ENCODE results near the gene NTPCR.

The NTPCR gene

DNA sequence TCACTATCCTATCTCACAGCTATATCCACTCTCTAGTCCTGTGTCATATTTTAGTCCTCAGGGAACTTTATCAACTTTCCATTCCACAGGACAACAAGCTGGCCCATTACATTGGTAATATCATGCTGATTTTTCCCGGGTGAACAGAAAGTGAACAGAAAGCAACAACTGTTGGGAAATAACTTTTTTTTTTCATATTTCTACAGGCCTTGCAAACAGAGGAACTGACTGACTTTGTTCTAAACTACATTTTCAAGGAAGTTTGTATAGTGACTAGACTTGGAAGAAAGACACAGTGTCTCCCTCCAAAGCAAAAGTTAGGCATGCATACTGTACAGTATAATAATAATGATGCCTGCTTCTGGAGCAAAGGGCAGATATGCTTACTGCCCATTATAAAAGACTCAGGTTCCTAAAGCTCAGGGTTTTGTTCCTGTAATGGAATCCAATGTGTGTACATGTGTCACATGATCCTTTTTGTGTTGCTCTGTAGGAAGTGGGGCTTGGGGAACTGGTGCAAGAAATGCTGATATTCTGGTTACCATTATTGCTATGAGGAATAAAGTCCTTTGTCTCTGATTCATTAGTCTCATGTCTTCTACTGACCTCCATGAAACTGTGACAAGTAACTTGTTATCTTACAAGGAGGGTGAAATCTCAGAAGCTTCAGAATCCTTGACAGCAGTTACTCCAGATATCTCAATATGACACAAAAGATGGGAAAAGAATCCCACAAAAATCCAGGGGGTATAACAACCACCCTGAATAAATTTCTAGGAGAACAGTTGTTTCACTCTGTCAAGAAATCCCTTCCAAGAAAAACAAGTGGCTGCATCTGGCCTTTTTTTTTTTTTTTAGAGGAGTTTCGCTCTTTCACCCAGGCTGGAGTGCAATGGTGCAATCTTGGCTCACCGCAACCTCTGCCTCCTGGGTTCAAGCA is 17.7 kb upstream of the NTPCR start:
- no peak overlapping the region for H3K4me3 ChIP-seq (ENCODE audit: low read length)
- H3K36me3 ChIP-seq (ENCODE audit: control insufficient read depth, low read depth, low read length): no peaks in the 10 kb centered on the region

GRCh38 chr1:232936941-232937340 is 13.5 kb upstream of the NTPCR start:
- no peaks in the 10 kb centered on the region for H3K27me3 ChIP-seq (ENCODE audit: control insufficient read depth, insufficient read depth, low read length)
- H3K36me3 ChIP-seq (ENCODE audit: control insufficient read depth, low read depth, low read length): no peaks in the 10 kb centered on the region
- H3K9ac ChIP-seq (ENCODE audit: low read length): no peak overlapping the region
- H3K9me3 ChIP-seq (ENCODE audit: control insufficient read depth, low read depth, low read length): no peaks in the 10 kb centered on the region
- no peak overlapping the region for H3K4me3 ChIP-seq (ENCODE audit: low read length)
- H3K4me1 ChIP-seq (ENCODE audit: control insufficient read depth, low read depth, low read length): no peaks in the 10 kb centered on the region
- H3K27ac ChIP-seq (ENCODE audit: low read length): no peak overlapping the region

More for the DNA sequence above, 17.7 kb upstream of the NTPCR start:
- Histone ChIP-seq H3K4me1 (ENCODE audit: control insufficient read depth, low read depth, low read length) (no peaks in the 10 kb centered on the region), H3K9ac (ENCODE audit: low read length) (no peak overlapping the region), H3K27ac (ENCODE audit: low read length) (no peak overlapping the region), H3K9me3 (ENCODE audit: control insufficient read depth, low read depth, low read length) (no peaks in the 10 kb centered on the region), H3K27me3 (ENCODE audit: control insufficient read depth, insufficient read depth, low read length) (no peaks in the 10 kb centered on the region)

DNA sequence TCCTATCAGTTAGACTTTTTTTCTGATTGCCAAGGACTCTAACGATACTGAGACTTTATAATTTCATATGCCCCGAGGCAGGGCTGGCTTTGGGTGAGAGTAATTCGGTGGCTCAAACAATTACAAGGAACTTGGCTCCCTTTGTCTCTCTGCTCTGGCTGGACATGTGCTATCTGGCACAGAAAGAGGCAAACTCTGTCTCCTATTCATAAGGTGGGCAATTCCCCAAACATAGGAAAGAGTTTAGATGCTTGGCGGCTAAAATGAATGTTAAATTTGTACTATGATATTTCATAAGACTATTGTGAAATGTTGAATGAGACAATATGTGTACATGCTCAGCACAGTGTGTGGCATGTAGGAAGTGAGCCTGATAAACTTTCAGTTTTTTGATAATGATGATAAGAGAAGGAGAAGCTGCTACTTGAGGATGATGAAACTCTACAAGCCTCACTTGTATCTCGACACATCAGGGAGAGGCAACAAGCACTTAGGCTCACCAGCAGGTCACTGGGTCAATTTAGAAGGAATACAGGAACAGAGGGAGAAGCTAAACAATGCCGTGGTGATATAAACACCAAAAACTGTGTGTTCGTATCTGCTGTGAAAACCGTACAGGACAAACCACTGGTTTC is 12.6 kb upstream of the NTPCR start:
- no peaks in the 10 kb centered on the region for H3K27me3 ChIP-seq (ENCODE audit: control insufficient read depth, insufficient read depth, low read length)
- no peaks in the 10 kb centered on the region for H3K4me1 ChIP-seq (ENCODE audit: control insufficient read depth, low read depth, low read length)
- no peaks in the 10 kb centered on the region for H3K36me3 ChIP-seq (ENCODE audit: control insufficient read depth, low read depth, low read length)
- no peak overlapping the region for H3K9ac ChIP-seq (ENCODE audit: low read length)
- H3K4me3 ChIP-seq (ENCODE audit: low read length): no peak overlapping the region
- H3K9me3 ChIP-seq (ENCODE audit: control insufficient read depth, low read depth, low read length): no peaks in the 10 kb centered on the region
- H3K27ac ChIP-seq (ENCODE audit: low read length): no peak overlapping the region

GRCh38 chr1:232938926-232939325 is 11.5 kb upstream of the NTPCR start:
- Histone ChIP-seq H3K27ac (ENCODE audit: low read length) (no peak overlapping the region), H3K27me3 (ENCODE audit: control insufficient read depth, insufficient read depth, low read length) (no peaks in the 10 kb centered on the region), H3K9ac (ENCODE audit: low read length) (no peak overlapping the region), H3K9me3 (ENCODE audit: control insufficient read depth, low read depth, low read length) (no peaks in the 10 kb centered on the region), H3K4me3 (ENCODE audit: low read length) (no peak overlapping the region), H3K4me1 (ENCODE audit: control insufficient read depth, low read depth, low read length) (no peaks in the 10 kb centered on the region), H3K36me3 (ENCODE audit: control insufficient read depth, low read depth, low read length) (no peaks in the 10 kb centered on the region)

DNA sequence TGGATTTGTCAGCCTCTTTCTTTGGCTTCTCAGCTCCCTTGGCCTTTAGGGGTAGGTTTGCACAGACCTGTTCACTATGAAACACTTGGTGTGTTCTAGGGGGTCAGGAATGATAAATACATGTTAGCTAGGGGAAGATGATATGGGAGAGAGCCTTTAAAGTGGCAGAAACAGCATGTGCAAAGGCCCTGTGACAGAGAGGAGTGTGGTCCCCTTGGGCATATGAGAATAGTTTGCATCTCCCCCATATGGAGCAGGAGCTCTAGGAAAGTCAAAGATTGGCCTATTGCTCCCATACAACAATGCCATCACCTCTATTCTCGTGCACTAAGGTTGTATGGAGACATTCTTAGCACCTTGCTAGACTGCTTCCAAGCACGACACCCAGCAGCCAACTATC is 10.7 kb upstream of the NTPCR start:
- H3K4me3 ChIP-seq (ENCODE audit: low read length): no peak overlapping the region
- H3K9me3 ChIP-seq (ENCODE audit: control insufficient read depth, low read depth, low read length): no peaks in the 10 kb centered on the region
- no peaks in the 10 kb centered on the region for H3K4me1 ChIP-seq (ENCODE audit: control insufficient read depth, low read depth, low read length)
- no peaks in the 10 kb centered on the region for H3K27me3 ChIP-seq (ENCODE audit: control insufficient read depth, insufficient read depth, low read length)
- H3K27ac ChIP-seq (ENCODE audit: low read length): no peak overlapping the region
- no peak overlapping the region for H3K9ac ChIP-seq (ENCODE audit: low read length)
- no peaks in the 10 kb centered on the region for H3K36me3 ChIP-seq (ENCODE audit: control insufficient read depth, low read depth, low read length)

GRCh38 chr1:232940262-232940661 is 10.1 kb upstream of the NTPCR start:
- H3K4me1 ChIP-seq (ENCODE audit: control insufficient read depth, low read depth, low read length): no peaks in the 10 kb centered on the region
- no peak overlapping the region for H3K27ac ChIP-seq (ENCODE audit: low read length)
- H3K9ac ChIP-seq (ENCODE audit: low read length): no peak overlapping the region
- H3K4me3 ChIP-seq (ENCODE audit: low read length): no peak overlapping the region
- H3K27me3 ChIP-seq (ENCODE audit: control insufficient read depth, insufficient read depth, low read length): no peaks in the 10 kb centered on the region
- no peaks in the 10 kb centered on the region for H3K9me3 ChIP-seq (ENCODE audit: control insufficient read depth, low read depth, low read length)
- no peaks in the 10 kb centered on the region for H3K36me3 ChIP-seq (ENCODE audit: control insufficient read depth, low read depth, low read length)

- Histone ChIP-seq H3K9me3 (ENCODE audit: control insufficient read depth, low read depth, low read length) (no peaks in the 10 kb centered on the region), H3K36me3 (ENCODE audit: control insufficient read depth, low read depth, low read length) (no peaks in the 10 kb centered on the region), H3K9ac (ENCODE audit: low read length) (no peak overlapping the region), H3K4me3 (ENCODE audit: low read length) (no peak overlapping the region), H3K27ac (ENCODE audit: low read length) (no peak overlapping the region), H3K27me3 (ENCODE audit: control insufficient read depth, insufficient read depth, low read length) (peaks cover under 1% of the 10 kb centered on the region), H3K4me1 (ENCODE audit: control insufficient read depth, low read depth, low read length) (no peaks in the 10 kb centered on the region)
Observed at GRCh38 chr1:232942413-232943294, 7.8 kb upstream of the NTPCR start.

GRCh38 chr1:232943679-232944252 is 6.6 kb upstream of the NTPCR start:
- Histone ChIP-seq H3K9me3 (ENCODE audit: control insufficient read depth, low read depth, low read length) (no peaks in the 10 kb centered on the region), H3K36me3 (ENCODE audit: control insufficient read depth, low read depth, low read length) (no peaks in the 10 kb centered on the region), H3K4me1 (ENCODE audit: control insufficient read depth, low read depth, low read length) (no peaks in the 10 kb centered on the region), H3K9ac (ENCODE audit: low read length) (no peak overlapping the region), H3K27ac (ENCODE audit: low read length) (no peak overlapping the region), H3K4me3 (ENCODE audit: low read length) (no peak overlapping the region), H3K27me3 (ENCODE audit: control insufficient read depth, insufficient read depth, low read length) (peaks cover 3% of the 10 kb centered on the region)

DNA sequence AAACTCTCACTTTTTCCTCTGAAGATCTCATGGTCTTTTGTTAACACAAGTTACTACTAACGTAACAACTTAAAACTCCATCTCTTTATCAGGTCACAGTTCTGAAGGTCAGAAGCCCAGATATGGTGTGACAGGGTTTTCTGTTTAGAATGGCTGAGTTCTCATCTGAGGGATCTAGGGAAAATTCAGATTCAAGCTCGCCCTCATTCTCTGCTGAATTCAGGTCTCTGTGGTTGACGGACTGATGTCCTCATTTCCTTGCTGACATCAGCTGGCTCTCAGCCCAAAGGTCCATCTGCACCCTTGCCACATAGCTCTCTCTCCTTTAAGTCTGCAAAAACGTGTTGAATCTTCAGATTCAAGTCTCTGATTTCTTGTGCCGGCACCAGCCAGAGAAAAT is 6.1 kb upstream of the NTPCR start:
- Histone ChIP-seq H3K27ac (ENCODE audit: low read length) (no peak overlapping the region), H3K4me1 (ENCODE audit: control insufficient read depth, low read depth, low read length) (no peaks in the 10 kb centered on the region), H3K4me3 (ENCODE audit: low read length) (no peak overlapping the region), H3K9ac (ENCODE audit: low read length) (no peak overlapping the region), H3K9me3 (ENCODE audit: control insufficient read depth, low read depth, low read length) (no peaks in the 10 kb centered on the region), H3K27me3 (ENCODE audit: control insufficient read depth, insufficient read depth, low read length) (peaks cover 3% of the 10 kb centered on the region), H3K36me3 (ENCODE audit: control insufficient read depth, low read depth, low read length) (no peaks in the 10 kb centered on the region)

GRCh38 chr1:232949636-232950196 is 695 bp upstream of the NTPCR start:
- Histone ChIP-seq H3K4me1 (ENCODE audit: control insufficient read depth, low read depth, low read length) (peaks cover 20% of the 10 kb centered on the region), H3K27ac (ENCODE audit: low read length) (peak overlapping the region; percentile 94), H3K9ac (ENCODE audit: low read length) (peak overlapping the region; percentile 81), H3K4me3 (ENCODE audit: low read length) (peak overlapping the region; percentile 94), H3K9me3 (ENCODE audit: control insufficient read depth, low read depth, low read length) (no peaks in the 10 kb centered on the region), H3K36me3 (ENCODE audit: control insufficient read depth, low read depth, low read length) (no peaks in the 10 kb centered on the region), H3K27me3 (ENCODE audit: control insufficient read depth, insufficient read depth, low read length) (peaks cover 3% of the 10 kb centered on the region)

DNA sequence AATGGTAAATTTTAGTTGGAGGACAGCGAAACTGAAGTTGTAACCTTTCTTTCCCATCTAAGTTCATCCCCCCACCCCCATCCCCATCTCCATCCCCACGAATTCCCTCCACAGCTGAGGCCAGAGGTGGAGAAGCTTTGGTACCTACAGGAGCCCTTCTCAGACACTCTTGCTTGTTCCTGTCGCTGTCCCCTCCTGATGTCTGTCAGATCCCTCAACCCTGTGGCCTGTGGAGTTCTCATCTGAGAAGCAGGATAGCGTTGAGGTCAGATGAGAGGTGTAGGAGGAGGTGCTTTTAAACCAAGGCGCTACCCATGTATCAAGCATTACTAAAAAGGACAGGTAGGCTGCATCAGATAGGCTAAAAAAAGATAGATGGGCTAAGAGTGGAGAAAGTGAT is 769 bp downstream of the NTPCR start:
- Histone ChIP-seq H3K36me3 (ENCODE audit: control insufficient read depth, low read depth, low read length) (peaks cover 6% of the 10 kb centered on the region), H3K27me3 (ENCODE audit: control insufficient read depth, insufficient read depth, low read length) (peaks cover 3% of the 10 kb centered on the region), H3K4me3 (ENCODE audit: low read length) (peak overlapping the region; percentile 94), H3K9ac (ENCODE audit: low read length) (peak overlapping the region; percentile 81), H3K27ac (ENCODE audit: low read length) (no peak overlapping the region), H3K4me1 (ENCODE audit: control insufficient read depth, low read depth, low read length) (peaks cover 20% of the 10 kb centered on the region), H3K9me3 (ENCODE audit: control insufficient read depth, low read depth, low read length) (no peaks in the 10 kb centered on the region)
